Activated T-cell treated with anti-CD3 and anti-CD28 coated beads, Interleukin-2, amount 50 U/mL, for 4 hours (primary cell): Measurements from ENCODE around the gene DHRS2. TPM values are rescaled to one million over a fixed set of nuclear protein-coding genes. Genes with fewer than 3 reads are reported as not detected.

ENCODE experiments used
- ATAC-seq, 2 donors: fragments of 200-7000 bp; cut with Tn5 transposase; one replicate each; pipeline ENCODE4 v1.10.0; 2021
- DNase-seq: peaks from one replicate; pipeline ENCODE4 v3.0.0-alpha.2; 2020
- H3K27me3 Mint-ChIP-seq: one replicate; pipeline ENCODE4 v1.8.0; 2021; ENCODE audit warnings: low read depth, mixed read lengths
- H3K36me3 Mint-ChIP-seq: one replicate; pipeline ENCODE4 v1.8.0; 2022; ENCODE audit warnings: mixed read lengths; ENCODE audit not compliant: insufficient read depth
- H3K4me1 Mint-ChIP-seq: one replicate; pipeline ENCODE4 v1.8.0; 2021; ENCODE audit warnings: low read depth, mixed read lengths
- H3K4me3 Mint-ChIP-seq: one replicate; pipeline ENCODE4 v1.8.0; 2021; ENCODE audit warnings: mild to moderate bottlenecking, moderate library complexity, mixed read lengths
- H3K9me3 Mint-ChIP-seq: one replicate; pipeline ENCODE4 v1.8.0; 2021; ENCODE audit warnings: mixed read lengths
- total RNA-seq, 3 donors: library from RNA; stranded (reverse); gene quantifications; one replicate each; pipeline ENCODE4 v1.2.1, GENCODE V29; 2021

The DHRS2 gene
- total RNA-seq, 3 donors from 2014 or later = 1.4 to 3.2 (median 1.7) TPM

DNA sequence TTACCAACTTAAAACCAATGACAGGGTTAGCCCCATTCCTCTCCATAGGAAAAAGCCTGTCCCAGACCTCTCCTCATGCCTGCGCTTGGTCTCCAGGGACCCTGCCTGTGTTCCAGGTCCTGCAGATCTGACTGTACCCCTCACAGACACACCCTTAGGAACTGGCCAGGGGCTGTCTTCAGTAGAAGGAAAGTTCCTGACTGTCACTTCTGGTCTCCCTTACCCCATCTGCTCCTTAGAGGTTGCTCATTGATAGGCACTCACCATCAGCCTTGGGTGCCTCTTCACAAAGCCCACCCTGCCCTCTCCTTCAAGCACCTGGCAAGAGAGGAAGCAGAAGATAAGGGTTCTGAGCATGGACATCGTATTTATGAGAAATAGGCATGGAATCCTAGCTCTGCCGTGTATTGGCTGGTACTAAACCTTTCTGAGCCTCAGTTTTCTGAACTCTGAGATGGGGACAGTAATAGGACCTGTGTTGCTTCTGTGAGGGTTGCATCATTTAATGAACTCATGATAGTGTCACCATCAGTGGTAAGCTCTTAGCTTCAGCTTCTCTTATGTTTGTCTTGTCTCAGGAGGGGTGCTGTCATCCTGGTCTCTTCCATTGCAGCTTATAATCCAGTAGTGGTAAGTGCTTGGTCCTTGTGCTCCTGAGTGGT lies 7.5 kb downstream of the DHRS2 start:
- no peak overlapping the region for H3K4me3 Mint-ChIP-seq
- ATAC-seq = peak in 1 of 2 donors; percentile 18
- no peaks in the 10 kb centered on the region for H3K4me1 Mint-ChIP-seq
- no peaks in the 10 kb centered on the region for H3K36me3 Mint-ChIP-seq
- no peaks in the 10 kb centered on the region for H3K9me3 Mint-ChIP-seq
- H3K27me3 Mint-ChIP-seq = no peaks in the 10 kb centered on the region
- DNase-seq = no peak

DNA sequence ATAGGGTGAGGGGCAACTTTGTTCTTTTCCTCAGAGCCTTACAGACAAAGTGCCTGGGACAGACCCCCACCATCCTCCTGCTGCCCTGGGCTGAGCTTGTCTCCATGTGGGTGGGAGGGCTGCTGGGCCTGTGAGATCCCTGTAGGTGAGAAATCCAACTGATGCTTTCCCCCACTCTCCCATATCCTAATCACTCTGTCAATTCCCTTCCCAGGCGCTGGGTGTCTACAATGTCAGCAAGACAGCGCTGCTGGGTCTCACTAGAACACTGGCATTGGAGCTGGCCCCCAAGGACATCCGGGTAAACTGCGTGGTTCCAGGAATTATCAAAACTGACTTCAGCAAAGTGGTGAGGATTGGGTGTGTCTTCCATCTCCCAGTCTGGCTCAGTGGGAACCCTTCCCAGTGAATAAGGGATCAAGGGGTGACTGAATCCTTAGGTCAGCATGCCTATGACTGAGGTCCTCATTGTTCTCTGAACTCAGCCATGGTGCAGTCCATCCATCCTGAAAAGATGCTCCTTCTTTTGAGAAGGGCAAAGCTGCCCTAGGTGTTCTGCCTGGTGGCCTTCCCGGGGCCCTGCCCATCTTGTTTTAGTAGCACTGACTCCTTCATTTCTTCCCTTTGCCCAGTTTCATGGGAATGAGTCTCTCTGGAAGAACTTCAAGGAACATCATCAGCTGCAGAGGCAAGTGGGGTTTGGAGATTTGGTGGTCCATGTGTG lies 8.2 kb downstream of the DHRS2 start:
- H3K36me3 Mint-ChIP-seq = no peaks in the 10 kb centered on the region
- no peak overlapping the region for H3K4me3 Mint-ChIP-seq
- H3K27me3 Mint-ChIP-seq = no peaks in the 10 kb centered on the region
- no peaks in the 10 kb centered on the region for H3K9me3 Mint-ChIP-seq
- no peak for ATAC-seq
- no peak for DNase-seq
- H3K4me1 Mint-ChIP-seq = no peaks in the 10 kb centered on the region

DNA sequence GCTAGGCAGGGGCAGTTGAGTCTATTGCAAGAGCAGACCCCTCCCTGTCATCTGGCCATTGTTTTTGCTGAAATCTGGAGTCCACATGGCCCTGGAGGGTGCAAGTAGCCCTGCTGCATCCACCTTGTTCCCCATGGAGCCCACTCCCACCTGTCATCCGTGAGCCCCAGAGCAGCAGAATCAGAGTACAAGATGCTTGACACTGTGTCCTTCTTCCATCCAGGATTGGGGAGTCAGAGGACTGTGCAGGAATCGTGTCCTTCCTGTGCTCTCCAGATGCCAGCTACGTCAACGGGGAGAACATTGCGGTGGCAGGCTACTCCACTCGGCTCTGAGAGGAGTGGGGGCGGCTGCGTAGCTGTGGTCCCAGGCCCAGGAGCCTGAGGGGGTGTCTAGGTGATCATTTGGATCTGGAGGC lies 8.8 kb downstream of the DHRS2 start:
- Mint-ChIP-seq H3K27me3 (no peaks in the 10 kb centered on the region), H3K36me3 (no peaks in the 10 kb centered on the region), H3K4me1 (no peaks in the 10 kb centered on the region), H3K9me3 (no peaks in the 10 kb centered on the region), H3K4me3 (no peak overlapping the region)
- ATAC-seq = no peak
- no peak for DNase-seq

DNA sequence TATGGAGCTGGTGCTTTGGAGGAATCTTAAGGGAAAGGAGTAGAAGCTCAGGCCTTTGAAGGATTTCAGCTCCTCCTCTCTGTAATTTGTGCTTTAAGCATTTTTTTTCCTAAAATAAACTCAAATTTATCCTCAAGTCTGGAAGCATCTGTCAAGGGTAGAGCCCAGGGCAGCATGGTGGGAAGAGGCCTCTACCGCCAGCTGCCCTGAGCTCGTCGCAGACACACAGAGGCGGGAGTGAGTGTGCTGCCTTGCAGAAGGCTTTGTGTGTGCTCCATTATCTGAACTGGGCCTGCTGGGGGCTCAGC lies 9.3 kb downstream of the DHRS2 start:
- DNase-seq (no peak), ATAC-seq (no peak)
- no peaks in the 10 kb centered on the region for H3K27me3 Mint-ChIP-seq
- H3K4me3 Mint-ChIP-seq = no peak overlapping the region
- no peaks in the 10 kb centered on the region for H3K9me3 Mint-ChIP-seq
- no peaks in the 10 kb centered on the region for H3K36me3 Mint-ChIP-seq
- no peaks in the 10 kb centered on the region for H3K4me1 Mint-ChIP-seq

DNA sequence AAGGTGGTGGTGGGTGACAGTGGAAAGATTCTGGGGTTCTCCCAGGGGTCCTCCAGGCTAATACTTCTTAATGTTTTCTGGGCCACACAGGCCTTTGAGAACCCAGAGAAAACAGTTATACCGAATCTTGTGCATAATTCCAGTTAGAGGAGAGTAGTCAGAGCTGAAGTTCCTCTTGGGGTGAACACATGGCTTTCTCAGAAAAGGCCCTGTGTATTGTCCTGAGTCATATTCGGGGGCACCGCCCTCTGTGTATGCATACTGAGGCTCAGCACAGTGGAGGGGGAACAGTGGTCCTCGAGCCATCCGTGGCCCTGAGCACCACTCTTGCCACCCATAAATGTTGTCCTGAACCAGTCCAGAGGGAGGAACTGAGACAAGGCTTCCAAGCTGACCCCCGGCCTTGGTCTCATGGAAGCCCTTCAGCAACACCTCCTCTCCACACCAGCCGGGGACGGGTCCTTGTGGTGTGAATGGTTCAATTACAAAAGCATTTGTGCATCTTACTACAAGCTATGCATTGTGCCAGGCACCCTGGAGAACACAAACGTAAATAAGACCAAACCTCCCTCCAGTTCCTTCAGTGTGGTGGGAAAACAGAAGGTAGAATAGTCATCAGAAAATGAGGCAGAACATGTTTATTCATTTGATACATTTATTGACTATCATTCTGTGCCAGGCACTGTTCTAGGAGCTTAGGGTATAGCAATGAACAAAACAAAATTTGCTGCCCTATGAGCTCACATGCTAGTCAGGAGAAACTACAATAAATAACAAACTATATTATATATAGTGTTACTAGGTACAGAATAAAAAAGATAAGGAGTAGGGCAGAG lies 9.9 kb downstream of the DHRS2 start:
- H3K36me3 Mint-ChIP-seq = no peaks in the 10 kb centered on the region
- no peak overlapping the region for H3K4me3 Mint-ChIP-seq
- DNase-seq (no peak), ATAC-seq (peak in 1 of 2 donors; percentile 46)
- H3K4me1 Mint-ChIP-seq = no peaks in the 10 kb centered on the region
- no peaks in the 10 kb centered on the region for H3K9me3 Mint-ChIP-seq
- H3K27me3 Mint-ChIP-seq = no peaks in the 10 kb centered on the region

DNA sequence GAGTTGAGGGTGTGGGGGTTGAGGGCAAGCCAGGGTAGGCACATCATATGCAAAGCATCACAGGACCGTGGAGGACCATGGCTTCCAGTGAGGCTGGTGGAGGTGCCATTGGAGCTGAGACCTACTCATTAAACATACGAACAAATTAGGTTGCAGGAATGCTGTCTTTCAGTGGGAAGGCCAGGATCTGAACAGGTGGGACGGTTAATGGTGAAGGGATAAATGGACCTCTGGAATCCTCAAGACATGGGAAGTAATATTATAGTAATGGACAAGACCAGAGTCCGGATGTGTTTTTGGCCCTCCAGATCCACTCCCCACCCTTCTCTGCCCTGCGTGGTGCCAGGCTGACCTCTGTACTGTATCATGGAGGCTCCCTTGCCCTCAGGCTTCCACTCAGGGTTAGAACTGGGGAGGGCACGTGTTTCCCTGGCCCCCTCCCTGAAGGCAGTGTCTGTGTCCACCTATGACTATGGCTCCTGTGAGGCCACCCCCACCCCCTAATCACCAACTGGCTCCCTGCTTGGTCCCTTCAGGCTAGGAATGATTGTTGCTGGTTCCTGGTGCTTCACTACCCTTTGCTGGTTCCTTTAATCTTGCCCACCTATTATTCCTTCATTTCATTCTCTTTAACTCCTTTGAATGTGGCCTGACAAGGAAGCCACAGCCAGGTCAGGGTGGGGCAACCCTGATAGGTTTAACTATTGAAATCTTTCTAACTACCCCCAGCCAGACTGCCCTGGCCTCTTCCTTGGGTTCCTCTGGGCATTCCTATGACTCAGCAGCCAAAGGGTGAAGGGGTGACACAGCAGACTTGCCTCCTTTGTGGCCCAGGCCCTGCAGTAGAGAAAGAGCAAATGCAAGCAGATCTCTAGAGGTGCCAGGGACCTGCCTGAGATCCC lies 10.7 kb downstream of the DHRS2 start:
- no peaks in the 10 kb centered on the region for H3K9me3 Mint-ChIP-seq
- no peak for DNase-seq
- no peaks in the 10 kb centered on the region for H3K36me3 Mint-ChIP-seq
- no peaks in the 10 kb centered on the region for H3K4me1 Mint-ChIP-seq
- H3K27me3 Mint-ChIP-seq = no peaks in the 10 kb centered on the region
- no peak overlapping the region for H3K4me3 Mint-ChIP-seq
- no peak for ATAC-seq

DNA sequence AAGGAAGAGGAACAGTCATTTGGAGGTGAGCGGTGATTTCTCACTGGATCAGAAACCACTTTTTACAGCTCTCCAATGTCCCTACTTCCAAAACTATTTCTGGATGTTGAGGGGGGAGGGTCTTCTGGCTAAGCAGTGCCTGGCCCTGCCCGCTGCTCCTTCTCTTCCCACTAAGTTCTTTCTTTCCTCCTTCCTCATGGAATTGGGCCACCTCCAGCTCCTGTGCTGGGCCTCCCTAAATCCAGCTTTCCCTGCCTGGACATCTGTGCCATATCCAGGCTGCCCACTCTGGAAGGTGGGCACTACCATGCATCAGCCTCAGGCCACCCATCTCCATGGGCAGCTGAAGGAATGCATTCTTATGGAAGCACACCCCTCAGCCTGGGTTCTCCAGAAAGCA lies 11.5 kb downstream of the DHRS2 start:
- no peaks in the 10 kb centered on the region for H3K36me3 Mint-ChIP-seq
- ATAC-seq = no peak
- DNase-seq = no peak
- H3K9me3 Mint-ChIP-seq = no peaks in the 10 kb centered on the region
- H3K27me3 Mint-ChIP-seq = no peaks in the 10 kb centered on the region
- no peaks in the 10 kb centered on the region for H3K4me1 Mint-ChIP-seq
- H3K4me3 Mint-ChIP-seq = no peak overlapping the region

DNA sequence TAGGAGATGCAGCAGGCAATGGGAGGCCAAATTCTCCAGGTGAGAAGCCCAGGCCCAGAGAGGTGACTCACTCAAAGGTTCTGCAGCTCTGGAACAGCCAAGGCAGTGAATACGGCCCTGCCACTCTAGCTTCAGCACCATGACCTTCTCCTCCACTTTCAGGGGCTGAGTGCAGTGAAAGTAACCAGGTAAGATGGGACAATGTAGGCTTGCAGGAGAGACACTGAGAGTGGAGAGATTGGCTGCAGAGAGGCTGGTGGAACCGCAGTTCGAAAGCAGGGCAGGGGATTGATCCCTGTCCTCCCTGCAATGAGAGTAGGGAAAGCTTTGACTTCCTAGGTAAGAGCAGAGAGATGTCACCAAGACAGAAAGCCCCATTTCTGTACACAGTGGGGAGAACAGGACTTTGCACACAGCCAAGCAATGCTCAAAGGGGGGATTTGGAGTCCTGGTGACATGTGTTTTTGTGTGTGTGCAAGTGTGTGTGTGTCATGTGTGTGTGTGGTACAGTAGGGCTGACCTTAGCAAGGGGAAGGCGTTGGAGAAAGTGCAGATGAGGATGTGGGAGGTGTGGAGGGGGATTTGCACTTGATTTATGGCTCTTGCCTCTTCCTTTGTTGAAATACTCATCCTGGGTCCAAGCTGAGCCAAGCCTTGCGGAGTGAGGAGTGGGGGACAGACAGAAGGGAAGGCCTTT lies 12.7 kb downstream of the DHRS2 start:
- no peaks in the 10 kb centered on the region for H3K9me3 Mint-ChIP-seq
- H3K4me3 Mint-ChIP-seq = no peak overlapping the region
- DNase-seq (no peak), ATAC-seq (no peak)
- H3K36me3 Mint-ChIP-seq = no peaks in the 10 kb centered on the region
- no peaks in the 10 kb centered on the region for H3K4me1 Mint-ChIP-seq
- H3K27me3 Mint-ChIP-seq = no peaks in the 10 kb centered on the region

DNA sequence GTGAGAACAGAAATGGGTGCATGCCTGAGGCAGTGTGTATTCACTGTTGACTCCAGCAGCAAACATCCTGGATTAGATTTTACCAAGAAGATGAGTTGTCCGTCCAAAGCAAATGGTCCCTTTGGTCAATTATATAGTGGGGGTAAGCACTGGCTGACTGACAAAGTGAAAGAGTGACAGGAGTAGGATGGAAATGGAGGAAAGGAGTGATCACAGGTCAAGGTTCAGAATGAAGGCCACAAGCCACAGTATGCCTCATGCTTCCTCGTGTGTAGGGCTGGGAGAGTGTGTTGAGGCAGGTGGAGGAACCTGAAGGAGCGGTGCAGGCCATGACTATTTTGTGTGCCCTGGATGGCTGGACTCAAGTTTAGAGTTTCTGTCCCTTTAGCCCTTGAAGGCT lies 14.3 kb downstream of the DHRS2 start:
- no peak for DNase-seq
- Mint-ChIP-seq H3K27me3 (no peaks in the 10 kb centered on the region), H3K4me3 (no peak overlapping the region), H3K9me3 (no peaks in the 10 kb centered on the region), H3K36me3 (no peaks in the 10 kb centered on the region), H3K4me1 (no peaks in the 10 kb centered on the region)
- no peak for ATAC-seq

DNA sequence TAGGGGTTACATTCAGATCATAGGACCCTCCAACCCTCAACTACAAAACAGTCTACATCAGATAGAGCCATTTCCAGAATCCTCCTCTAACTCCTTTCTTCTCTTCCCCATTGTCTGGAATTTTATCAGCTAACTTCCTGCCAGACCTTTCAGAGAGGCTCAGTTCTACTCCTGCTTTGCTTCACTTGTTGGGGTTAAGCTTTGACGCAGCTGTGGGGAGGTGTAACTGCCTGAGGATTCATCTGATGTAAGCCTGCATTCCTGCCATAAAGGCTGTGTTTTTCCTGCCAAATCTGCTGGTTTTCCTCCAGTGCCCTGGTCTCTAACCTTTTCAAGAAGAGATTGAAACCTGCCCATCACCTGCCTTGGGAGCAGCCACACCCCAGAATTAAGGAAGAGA lies 16.9 kb downstream of the DHRS2 start:
- no peak for DNase-seq
- ATAC-seq = no peak
- Mint-ChIP-seq H3K36me3 (no peaks in the 10 kb centered on the region), H3K4me3 (no peak overlapping the region), H3K9me3 (no peaks in the 10 kb centered on the region), H3K27me3 (no peaks in the 10 kb centered on the region), H3K4me1 (no peaks in the 10 kb centered on the region)

DNA sequence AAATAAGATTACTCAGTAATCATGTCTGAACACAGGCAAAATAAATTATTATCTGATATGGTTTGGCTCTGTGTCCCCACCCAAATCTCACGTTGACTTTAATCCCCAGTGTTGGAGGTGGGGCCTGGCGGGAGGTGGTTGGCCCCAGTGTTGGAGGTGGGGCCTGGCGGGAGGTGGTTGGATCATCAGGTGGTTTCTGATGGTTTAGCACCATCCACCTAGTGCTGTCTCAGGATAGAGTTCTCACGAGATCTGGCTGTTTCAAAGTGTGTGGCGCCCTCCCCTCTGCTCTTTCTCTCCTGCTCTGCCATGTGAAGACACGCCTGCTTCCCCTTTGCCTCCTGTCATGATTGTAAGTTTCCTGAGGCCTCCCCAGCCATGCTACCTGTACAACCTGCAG lies 18.1 kb downstream of the DHRS2 start:
- no peak overlapping the region for H3K4me3 Mint-ChIP-seq
- no peaks in the 10 kb centered on the region for H3K4me1 Mint-ChIP-seq
- H3K36me3 Mint-ChIP-seq = no peaks in the 10 kb centered on the region
- H3K9me3 Mint-ChIP-seq = no peaks in the 10 kb centered on the region
- no peaks in the 10 kb centered on the region for H3K27me3 Mint-ChIP-seq
- DNase-seq (no peak), ATAC-seq (no peak)

DNA sequence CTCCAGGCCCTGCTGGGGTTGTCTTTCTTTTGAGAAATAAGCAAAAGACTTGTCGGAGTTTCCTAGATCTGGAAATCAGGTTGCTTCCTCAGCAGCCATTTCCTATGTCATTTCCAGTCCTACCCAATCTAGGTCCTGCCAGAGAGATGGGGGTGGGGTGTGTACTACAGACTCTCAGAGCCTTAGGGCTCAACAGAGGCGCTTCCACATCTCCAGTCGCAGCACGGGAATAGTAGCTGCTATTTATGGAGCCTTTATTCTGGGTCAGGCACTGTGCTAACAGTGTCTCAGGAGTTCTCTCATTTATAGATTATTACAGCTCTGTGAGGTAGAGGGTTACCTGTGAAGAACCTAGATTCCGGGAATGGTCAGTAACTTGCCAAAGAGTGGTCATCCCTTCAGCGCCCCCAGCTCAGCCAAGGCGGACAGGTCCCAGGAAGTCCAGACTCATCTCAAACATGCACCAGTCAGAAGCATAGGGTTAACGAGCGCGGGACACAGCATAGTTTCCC lies 21.9 kb downstream of the DHRS2 start:
- peaks cover 9% of the 10 kb centered on the region for H3K27me3 Mint-ChIP-seq
- H3K4me3 Mint-ChIP-seq = no peak overlapping the region

DNA sequence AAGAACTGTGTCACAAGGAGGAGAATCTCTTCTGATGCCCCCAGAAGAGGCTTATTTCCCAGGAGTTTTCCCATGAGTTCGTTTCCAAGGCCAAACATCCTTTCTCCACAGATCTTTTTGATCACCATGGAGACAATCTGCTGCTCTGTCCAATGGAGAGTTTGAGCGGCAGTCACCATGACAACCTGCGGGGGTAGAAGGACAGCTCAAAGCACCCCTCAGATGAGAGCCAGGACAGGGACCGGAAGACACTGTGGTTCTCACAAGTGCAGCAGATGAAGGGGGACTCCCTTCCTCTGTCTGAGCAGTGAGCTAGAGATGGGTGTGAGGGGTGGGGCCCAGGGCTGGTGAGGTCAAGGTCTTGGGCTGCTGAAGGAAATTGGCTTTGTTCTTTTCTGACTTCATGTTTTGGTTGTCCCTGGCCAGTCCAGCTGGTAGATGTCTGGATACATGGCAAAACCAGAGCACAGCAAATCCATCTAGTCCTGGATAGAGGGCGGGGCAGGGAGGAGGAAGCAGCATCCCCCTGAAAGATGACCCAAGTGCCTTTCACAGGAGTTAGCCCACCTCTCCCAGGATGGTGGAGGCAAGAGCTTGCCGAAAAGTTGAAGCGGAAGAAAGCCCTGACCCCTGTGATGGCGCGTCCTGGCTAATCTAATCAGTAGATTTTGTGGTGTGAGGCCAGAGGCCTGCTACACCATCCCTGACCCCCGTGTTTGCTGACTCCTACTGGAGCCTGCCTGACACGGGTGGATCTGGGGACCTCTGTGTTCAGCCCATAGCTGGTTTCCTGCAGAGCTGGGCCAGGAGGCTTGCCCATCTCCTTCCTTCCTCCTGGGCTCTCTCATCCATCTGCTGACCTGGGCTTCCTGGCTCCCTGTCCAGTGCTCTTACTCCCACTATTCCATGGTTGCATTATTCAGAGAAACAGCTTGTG lies 24.4 kb downstream of the DHRS2 start:
- H3K9me3 Mint-ChIP-seq = no peaks in the 10 kb centered on the region
- H3K36me3 Mint-ChIP-seq = no peaks in the 10 kb centered on the region
- ATAC-seq (no peak), DNase-seq (no peak)
- peaks cover 9% of the 10 kb centered on the region for H3K4me1 Mint-ChIP-seq
- H3K4me3 Mint-ChIP-seq = no peak overlapping the region
- H3K27me3 Mint-ChIP-seq = peaks cover 9% of the 10 kb centered on the region

More for the DNA sequence above, 21.9 kb downstream of the DHRS2 start:
- no peak for ATAC-seq
- Mint-ChIP-seq H3K4me1 (peaks cover 7% of the 10 kb centered on the region), H3K9me3 (no peaks in the 10 kb centered on the region), H3K36me3 (no peaks in the 10 kb centered on the region)
- DNase-seq = no peak
